T-helper 1 cell (primary cell): ENCODE measurements around the gene SRPX.

ENCODE experiments used
- DNase-seq, 5 donors: peaks; one replicate each; pipeline ENCODE4 v3.0.0-alpha.2; 2012 to 2020
- total RNA-seq, 4 donors: gene quantifications; one replicate each; lab custom pipeline; 2026; lab: John Stamatoyannopoulos, UW

The SRPX gene, protein sequence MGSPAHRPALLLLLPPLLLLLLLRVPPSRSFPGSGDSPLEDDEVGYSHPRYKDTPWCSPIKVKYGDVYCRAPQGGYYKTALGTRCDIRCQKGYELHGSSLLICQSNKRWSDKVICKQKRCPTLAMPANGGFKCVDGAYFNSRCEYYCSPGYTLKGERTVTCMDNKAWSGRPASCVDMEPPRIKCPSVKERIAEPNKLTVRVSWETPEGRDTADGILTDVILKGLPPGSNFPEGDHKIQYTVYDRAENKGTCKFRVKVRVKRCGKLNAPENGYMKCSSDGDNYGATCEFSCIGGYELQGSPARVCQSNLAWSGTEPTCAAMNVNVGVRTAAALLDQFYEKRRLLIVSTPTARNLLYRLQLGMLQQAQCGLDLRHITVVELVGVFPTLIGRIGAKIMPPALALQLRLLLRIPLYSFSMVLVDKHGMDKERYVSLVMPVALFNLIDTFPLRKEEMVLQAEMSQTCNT
- 0 reads per million in 4 donors for total RNA-seq

DNA sequence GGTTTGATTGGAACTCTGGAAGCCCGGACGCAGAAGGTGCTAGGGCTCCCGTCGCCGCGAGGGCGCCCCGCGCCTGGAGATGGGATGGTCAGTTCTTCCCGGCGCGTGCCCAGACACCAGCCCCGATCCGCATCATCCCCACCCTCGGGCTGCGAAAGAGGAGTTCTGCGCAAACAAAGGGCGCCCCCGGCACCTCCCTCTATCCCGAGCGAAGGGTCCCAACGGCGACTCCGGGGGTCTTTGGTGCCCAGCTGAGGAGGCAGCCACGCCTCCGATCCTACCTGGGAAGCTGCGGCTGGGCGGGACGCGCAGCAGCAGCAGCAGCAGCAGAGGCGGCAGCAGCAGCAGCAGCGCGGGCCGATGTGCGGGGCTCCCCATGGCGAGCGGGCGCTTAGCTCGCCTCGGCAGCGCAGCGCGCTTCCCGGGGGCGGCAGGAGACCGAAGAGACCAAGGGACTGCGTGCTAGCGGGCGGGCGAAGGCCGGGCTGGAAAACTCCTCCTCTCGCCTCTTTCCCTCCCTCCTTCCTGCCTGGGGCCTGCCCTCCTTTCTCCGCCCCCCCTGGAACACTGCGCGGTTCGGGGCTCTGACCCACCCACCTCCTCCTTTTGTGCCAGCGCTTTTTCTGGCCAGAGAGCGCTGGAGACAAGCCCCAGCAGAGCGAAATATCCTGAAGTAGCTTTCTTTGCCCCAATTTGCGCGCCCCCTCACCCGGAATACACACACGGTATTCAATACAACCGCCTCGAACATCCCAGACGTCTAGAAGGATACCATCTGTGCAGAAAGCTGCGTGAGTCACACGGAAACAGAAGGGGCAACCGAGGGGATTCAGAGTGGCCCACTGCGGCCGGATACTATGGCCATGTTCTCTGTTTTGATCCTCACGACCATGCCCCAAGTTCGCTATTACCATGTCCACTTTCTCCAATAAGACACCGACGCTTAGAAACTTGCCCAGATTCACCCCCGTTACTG lies at the start of gene SRPX:
TSS of gene SRPX (minus strand) at position 457 of the 976 bp plus-strand sequence. CDS start at position 378, 79 bp downstream.
- DNase-seq = no peak

DNA sequence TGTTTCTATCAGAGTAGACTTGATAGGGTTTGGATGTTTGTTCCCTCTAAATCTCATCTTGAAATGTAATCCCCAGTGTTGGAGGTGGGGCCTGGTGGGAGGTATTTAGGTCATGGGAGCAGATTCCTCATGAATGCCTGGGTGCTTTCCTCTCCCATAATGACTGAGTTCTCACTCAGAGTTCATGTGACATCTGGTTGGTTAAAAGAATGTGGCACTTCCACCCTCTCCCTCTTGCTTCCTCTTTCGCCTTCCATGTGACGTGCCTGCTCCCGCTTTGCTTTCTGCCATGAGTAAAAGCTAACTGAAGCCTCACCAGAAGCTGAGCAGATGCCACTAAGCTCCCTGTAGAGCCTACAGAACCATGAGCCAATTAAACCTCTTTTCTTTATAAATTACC lies 47.3 kb upstream of the SRPX start:
- DNase-seq = no peak

DNA sequence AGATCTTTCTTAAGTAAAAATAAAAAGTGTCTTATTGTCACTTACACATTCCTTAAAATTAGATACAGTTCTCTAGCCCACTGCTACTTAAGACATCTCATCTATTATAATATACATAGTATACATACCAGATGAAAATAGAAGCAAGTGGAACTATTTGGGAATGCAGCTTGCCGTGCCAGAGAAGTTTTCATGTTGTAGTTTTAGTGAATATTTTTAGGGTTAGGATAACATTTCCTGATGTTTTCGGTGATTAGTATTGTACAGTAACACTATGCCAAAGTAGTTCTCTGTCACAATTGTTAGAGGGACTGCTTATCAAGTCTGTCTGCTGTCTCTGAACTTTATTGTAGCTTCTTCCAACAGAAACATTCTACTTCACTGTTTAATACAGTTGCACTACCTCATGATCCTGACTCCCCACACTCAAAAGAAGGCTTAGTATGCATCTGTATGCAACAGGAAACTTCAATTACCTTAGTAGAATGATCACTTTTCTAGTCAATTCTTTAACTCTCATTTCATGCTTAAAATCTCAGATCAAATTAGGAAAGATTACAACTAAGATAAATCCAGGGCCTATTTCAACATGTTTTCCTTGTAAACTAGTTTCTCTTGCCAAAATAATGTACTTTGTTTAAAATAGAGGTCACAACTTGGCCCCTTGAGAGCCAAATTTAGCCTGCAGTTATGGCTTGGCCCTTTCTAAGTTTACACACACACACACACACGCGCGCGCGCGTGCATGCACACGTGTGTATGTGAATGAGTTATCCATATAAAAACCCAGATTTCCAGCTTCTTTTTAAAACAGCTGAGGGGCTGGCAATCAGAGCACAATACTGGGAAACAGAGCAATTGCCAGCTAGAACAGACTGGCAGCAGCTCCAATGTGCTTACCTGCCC lies 42.3 kb upstream of the SRPX start:
- DNase-seq = no peak

DNA sequence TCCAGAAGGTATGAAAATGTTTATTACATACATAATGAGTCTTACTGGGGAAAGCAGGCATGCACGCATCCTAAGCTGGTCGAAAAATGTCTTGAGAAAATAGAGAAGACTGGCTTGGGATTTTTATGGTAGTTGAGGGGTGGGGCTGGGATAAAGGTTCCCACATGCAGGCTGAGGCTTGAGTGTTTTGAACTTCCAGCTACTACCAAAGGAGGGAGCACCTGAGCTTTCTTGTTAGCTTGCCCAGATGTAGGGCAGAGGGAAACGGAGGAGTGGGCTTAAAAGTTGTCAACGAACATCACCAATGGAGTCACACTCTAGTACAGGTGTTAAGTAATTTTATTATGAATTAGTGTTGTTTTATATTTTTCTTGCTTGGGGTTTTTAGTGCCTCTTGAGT lies 39.6 kb upstream of the SRPX start:
- no peak for DNase-seq

DNA sequence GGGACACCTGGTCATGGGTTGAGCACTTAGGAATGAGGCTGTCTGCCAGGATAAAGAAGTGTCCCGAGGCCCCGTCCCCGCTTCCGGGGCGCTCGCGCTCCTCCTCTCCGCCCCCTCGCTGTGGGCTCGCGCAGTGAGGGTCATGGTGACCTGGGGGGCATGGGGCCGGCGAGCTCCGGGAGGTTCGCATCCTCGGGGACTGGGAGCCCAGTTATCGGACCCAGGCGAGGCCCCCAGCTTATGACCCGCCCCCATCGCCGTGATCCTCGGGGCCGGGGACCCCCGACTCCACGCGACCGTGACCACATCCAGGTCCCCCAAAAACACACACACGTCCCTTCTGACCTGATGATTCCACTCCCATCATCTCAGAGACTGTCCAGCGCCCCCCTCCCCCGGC lies 35.3 kb upstream of the SRPX start:
- peak in 1 of 5 donors; percentile 3 for DNase-seq

DNA sequence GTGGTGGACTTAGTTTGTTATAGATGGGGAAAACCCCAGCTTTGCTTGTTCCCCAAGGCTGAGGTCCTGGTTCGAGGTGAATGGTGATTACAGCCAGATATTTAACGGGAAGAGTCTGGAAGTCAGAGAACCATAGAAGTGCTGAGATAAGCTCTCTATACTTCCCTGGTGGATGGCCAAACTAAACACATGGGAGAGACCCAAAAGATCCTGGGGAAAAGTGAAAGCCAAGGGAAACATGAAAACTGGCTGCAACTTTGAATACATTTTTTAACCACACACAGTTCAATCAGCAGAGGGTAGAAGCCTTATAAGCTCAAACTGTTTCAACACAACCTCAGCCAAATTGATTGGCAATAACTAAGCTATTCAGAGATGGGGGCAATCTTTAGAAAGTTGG lies 29.3 kb upstream of the SRPX start:
- DNase-seq = no peak

DNA sequence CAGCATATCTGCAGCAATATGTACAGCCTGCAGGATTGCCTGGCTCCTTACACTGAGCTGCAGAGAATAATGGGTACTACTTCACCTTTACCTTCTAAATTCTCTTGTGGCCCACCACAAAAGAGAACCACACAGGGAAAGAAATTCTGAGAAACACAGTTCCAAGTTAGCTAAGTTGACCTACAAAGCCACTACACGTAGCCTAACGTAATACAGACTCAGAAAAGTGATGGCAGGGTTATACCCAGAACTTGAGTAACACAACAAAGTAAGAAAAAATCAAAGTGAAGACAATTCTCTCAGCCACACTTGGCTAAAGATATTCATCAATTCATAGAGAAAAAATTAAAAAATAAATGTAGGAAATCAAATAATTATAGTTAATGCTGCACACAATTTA lies 26.4 kb upstream of the SRPX start:
- no peak for DNase-seq

DNA sequence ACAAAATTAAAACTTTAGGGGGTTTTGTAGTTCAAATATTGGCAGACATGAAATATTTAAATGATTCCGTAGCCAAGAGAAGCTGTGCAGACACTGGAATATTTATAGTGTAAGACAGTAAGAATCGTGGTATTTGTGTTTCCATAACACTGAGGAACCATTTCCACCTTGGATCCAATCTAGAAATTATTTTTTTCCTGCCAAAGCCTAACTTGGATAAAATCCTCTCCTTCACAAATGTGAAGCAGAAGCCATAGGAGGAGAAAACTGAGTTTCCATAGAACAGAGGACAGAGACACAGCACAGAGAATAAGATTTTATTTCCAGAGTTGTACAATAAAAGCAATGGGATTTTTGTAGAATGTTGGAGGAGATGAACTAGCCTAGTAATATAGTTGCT lies 19.9 kb upstream of the SRPX start:
- DNase-seq = no peak

DNA sequence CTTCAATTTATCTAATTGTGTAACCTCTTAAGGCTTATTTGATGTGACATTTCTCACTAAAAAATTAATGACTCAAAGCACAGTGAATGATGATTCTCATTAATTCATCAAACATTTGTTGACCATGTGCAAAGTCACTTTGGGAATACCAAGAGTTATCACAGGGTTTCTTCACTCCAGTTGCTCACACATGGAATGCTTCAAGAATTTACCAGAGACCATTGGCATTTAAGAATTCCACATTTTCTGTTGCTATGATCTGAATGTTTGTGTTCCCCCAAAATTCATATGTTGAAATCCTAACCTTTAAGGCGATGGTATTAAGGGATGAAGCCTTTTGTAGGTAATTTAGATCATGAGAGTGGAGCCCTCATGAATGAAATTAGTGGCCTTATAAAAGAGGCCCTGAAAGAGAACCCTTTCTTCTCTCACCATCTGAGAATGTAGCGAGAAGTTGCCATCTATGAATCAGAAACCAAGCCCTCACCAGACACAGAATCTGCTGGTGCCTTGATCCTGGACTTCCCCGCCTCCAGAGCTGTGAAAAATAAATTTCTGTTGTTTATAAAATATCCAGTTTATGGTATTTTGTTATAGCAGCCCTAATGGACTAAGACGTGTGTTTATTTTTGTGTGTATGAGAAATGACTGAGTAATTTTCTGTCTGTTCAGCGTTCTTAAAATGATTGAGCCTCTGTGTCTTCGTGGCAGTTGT lies 16.4 kb upstream of the SRPX start:
- DNase-seq = no peak

DNA sequence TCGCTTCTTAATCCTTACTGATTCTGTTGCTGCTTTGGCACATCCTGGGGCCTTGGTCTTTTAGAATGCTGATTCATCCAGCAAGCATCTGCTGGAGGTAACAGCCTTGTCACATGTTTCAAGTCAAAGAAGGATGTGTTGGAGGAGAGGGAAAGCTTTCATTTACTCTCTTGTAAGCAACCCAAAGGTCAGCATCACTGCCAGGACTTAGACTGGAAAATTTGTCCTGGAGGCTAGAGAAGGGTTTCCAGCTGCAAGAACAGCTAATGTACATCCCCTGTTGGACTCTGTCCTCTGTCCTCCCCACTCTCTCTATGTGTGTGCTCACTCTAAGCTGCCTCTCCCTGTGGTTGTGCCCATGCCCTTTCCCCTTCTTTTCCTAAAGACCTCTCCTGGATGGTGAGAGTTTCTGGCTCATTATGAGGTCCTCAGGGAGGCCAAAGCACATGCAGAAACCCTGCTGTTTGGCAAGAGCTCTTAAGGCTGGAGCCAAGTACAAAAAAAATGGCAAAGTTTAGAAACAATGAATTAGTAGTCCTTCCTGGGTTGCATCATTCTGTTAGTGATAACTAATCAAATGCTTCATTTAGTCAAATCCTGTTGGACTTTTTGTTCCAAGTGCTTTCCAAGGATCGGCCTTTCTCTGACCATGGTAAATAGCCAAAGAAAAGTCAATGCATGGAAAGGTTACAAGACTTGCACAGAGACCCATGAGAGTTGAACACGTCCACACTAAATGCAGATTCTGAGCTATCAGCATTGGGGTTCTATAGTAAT lies 13.4 kb upstream of the SRPX start:
- no peak for DNase-seq

DNA sequence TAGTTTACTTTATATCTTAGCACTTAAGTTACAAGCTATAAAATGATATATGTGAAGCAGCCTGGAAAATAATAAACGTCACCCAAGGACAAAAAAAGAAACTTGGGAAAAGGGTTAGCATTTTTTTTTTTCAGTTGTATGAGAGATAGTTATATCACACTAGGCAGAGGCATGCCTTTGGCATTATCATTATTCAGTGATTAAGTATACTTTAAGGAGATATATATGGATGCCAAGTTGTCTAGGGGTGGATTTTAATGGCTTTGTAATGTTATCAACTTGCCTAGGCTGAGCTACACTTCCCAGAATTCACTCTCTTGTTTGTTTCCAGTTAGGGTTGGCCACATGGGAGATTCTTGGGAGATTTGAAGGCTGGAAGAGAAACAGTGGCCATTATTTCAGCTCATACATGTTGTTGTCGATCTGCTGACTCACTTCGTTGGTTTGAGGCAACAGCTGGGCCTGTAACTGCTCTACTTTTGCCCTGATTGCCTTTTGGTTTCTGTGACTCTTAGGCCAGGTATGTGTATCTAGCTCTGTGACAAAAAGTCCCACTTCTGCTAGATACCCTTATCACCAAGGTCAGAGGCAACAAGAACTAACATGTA lies 11.5 kb upstream of the SRPX start:
- no peak for DNase-seq

DNA sequence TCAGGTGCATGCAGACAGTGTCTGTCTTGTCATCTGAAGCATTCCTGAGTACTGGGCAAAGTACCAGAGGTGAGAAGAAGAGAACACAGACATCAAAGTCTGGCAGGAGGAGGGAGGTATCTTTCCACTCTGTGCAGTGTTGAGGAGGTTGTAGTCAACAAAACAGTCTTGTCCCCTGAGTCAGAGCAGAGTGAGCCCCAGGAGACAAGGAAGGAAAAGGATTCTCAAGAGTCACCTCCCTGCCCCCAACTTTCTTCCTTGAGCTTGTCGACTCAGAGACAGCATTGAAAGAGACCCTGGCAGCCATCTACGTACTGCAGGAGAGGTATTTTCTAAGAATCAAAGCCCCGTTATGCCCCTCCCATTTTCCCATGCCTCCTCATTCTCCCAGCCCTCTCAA lies 4.4 kb upstream of the SRPX start:
- no peak for DNase-seq

DNA sequence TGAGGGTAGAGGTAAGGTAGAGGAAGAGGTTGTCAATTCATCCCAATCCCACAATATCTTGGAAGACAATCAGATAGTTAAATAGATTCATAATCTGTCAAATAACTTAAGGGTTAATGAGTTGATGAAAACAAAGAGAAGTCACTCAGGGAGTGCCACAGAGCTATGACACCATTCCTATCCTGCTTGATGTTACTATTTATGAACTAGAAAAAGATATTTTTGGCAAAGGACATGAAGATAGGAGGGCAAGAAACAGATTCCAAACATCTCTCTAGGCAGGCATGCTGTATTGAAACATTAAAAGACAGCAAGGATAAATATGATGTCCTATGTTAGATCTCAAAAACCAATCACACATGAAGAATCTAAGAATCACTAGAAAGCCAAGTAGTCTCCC lies 3.5 kb upstream of the SRPX start:
- no peak for DNase-seq

DNA sequence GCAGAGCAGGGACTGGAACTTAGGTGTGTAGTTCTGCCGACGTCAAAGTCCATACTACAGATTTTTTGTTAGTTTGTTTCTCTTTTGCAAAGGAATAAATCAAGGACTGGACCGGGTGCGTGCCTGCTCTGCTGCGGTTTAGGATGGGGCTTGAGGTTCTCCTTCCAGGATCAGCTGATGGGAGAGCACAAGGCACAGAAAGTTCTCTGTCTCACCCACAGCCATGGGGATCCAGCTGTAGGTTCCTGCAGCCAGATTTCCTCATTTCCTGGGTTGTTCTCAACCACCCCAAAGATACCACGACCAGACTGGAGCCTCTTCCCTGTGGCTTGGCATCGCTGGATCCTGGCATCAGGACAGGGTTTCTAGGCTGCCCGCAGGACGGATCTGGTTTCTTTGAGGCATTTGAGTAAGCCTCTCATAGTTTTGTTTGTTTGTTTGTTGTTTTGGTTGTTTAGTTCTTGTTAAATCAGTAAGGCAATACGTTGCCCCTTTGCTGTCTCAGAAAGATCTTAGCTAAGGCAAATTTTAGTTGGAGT lies 789 bp upstream of the SRPX start:
- DNase-seq = no peak

DNA sequence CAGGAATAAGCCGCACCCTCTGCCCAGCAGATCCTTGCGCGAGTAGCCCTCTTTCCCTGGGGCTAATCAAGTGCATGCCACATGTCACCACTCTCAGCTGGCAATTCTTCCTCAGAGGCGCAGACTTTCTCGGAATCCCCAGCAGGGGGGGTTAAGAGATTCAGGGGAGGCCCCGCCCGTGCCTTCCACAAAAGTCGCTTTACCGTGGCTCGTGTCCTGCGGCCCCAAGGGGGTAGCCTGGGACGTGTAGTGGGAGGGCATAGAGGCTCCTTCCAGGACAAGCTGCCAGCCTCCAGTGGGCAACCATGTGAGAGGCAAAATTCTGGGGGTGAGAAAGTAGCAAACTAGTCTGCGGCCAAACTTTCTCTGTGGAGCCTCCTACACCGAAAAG lies 652 bp downstream of the SRPX start:
- no peak for DNase-seq

DNA sequence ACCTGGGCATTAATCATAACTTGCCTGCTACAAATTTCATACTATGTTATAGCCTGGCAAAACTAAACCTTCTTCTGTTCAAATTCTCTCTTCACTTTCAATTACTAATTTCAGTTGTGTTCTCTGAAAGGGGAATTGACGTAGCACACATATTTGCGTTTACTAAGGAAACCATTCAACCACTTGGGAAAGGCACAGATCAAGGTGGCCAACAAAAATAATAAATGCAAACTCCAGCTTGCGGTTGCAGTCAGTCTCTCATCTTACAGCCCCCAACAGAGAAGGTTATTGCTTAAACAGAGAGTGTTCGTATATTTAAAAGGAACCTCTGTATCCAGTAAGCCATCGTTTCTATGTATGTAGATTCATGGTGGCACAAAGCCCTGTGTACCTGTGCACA lies 4.0 kb downstream of the SRPX start:
- no peak for DNase-seq

DNA sequence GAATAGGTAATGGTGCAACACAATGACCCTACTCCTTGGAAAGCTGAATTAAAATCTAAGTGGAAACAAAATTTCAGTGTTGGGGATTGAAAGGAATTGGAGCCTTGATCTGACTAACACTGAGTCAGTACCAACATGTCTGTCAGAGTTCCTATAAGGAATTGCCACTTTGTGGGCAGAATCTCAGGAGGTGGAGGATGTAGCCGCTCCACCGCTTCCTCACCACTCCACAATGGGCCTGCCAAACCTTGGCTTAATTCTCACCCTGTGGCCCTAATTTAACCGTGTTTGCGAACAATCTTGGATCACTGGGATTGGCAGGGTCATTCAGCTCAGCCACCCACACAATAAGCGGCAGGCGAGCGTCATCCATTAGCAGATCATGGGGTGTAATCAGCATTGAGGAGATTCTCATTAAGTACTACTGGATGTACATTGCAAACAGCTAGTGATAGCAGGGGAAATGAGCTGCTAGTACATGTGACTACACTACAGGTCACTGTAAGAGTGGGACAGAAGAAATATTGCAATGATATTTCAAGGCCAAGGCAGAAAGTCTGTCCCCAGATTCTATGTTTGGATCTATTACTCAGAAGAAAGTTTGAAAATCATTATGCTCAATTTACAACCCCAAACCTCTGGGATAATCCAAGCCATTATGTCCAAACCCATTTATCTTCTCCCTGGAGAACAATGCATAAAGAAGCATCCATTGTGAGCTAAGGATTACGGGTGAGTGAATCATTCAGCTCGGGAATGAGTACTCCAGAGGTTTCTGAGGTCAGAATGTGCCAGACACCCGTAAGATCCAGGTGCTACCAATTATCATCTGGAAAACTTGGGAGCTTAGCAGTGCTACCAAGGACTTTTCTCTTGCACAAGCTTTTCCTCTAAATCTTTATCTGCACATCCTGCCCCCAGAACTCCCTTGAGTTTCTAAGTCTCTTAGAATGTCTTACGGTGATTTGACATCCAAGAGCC lies 5.8 kb downstream of the SRPX start:
- DNase-seq = no peak

DNA sequence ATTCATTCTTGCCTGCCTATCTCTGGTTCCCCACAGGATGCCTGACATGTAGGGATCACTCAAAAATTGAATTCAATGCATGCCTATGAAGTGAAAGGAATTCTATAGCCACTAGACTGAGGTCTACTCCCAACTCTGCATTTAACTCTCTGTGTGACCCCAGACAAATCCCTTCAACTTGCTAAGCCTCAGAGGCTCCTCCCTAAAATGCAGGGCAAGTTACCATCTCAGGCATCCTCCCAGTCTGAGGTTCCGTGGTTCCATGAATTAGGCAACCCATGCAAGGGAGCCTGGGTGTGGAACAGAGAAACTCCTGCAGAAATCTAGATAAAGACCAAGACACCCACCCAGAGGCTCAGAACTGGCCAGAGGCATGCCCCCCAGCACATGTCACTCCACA lies 6.6 kb downstream of the SRPX start:
- DNase-seq = no peak
